ENCODE results near the gene KRT75. TPM values are rescaled to one million over a fixed set of nuclear protein-coding genes. Genes with fewer than 3 reads are reported as not detected.

KRT75 gene
- total RNA-seq, 3 donors from 2014 or later, result not detected

DNA sequence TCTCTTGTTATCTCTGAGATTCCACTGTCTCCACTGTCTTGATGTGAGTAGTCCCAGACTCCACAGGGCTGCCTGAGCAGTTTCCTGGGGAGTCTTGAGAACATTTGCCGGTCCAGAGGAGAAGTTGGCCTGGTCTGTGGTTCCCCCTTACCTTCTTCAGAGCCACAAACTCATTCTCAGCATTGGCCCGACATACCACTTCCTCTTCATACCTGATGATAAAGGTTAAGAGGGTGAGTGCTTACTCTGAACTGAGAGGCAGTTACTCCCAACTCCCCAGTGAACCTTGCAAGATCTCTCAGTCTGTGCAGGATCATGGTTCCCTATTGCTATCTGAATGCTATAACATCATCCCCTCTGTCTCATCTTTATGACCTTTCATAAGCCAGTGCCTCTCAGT is 51.3 kb downstream of the KRT75 start:
- ATAC-seq (no peak), DNase-seq (no peak)
- H3K27me3 Mint-ChIP-seq (ENCODE audit: low read depth), result peaks cover 6% of the 10 kb centered on the region
- H3K4me3 Mint-ChIP-seq, result no peak overlapping the region
- no peaks in the 10 kb centered on the region for H3K36me3 Mint-ChIP-seq (ENCODE audit: insufficient read depth)
- peaks cover 9% of the 10 kb centered on the region for H3K4me1 Mint-ChIP-seq (ENCODE audit: low read depth)
- H3K9me3 Mint-ChIP-seq, result no peaks in the 10 kb centered on the region

DNA sequence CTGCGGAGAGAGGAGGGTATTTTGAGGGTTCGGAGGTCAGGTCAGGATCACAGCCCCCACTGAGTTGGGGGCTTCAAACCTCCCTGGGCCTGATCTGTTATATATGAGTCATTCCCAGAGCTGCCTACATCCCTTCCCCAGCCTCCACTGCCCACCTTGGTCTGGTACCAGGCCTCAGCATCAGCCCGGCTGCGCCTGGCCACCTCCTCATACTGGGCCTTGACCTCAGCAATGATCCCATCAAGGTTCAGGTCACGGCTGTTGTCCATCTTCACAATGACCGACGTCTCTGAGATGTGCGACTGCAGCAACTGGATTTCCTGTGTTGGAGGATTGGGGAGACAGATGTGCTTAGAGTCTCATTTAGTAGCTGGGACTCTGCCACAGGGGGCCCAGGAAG is 53.0 kb downstream of the KRT75 start:
- Mint-ChIP-seq H3K4me3 (no peak overlapping the region), H3K9me3 (no peaks in the 10 kb centered on the region), H3K4me1 (ENCODE audit: low read depth) (peaks cover 9% of the 10 kb centered on the region), H3K36me3 (ENCODE audit: insufficient read depth) (no peaks in the 10 kb centered on the region), H3K27me3 (ENCODE audit: low read depth) (peaks cover 15% of the 10 kb centered on the region)
- DNase-seq (no peak), ATAC-seq (no peak)

DNA sequence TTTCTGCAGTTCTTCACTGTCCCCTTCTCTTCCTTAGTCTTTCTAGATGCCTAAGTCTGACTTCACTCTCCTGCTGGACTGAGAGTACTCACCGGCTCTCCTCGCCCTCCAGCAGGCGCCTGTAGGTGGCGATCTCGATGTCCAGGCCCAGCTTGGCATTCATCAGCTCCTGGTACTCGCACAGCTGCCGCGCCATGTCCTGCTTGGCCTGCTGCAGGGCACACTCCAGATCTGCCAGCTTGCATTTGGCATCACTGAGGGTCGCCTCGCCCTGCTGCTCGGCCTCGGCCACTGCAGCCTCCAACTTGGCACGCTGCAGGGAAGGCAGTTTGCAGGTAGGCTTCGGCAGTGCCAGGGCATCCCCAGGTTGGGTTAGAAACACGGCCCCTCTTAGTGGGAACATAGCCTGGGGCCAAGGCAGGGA is 53.9 kb downstream of the KRT75 start:
- Mint-ChIP-seq H3K36me3 (ENCODE audit: insufficient read depth) (no peaks in the 10 kb centered on the region), H3K27me3 (ENCODE audit: low read depth) (peaks cover 15% of the 10 kb centered on the region), H3K4me1 (ENCODE audit: low read depth) (peaks cover 9% of the 10 kb centered on the region), H3K4me3 (no peak overlapping the region), H3K9me3 (no peaks in the 10 kb centered on the region)
- ATAC-seq (no peak), DNase-seq (no peak)

DNA sequence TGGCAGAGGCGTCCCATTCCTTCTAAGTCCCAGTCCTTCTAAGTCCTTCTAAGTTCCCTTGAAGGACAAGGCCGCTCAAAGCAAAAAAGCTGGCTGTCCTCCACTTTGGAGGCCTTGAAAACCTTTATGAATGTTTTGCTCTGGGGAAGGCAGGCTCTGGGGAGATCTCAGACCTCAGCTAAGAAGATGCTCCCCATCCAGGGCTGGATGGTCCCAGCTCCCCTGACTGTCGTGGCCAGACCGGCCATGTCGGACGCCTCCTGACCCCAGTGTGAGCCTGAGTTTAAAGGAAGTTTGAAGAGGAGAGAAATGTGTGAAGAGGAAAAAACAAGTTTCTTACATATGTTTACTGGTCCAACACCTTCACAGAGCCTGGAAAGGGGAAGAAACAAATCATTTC is 54.6 kb downstream of the KRT75 start:
- H3K9me3 Mint-ChIP-seq, result no peaks in the 10 kb centered on the region
- H3K27me3 Mint-ChIP-seq (ENCODE audit: low read depth), result peaks cover 15% of the 10 kb centered on the region
- no peak for DNase-seq
- H3K4me3 Mint-ChIP-seq, result no peak overlapping the region
- peaks cover 9% of the 10 kb centered on the region for H3K4me1 Mint-ChIP-seq (ENCODE audit: low read depth)
- ATAC-seq, result no peak
- no peaks in the 10 kb centered on the region for H3K36me3 Mint-ChIP-seq (ENCODE audit: insufficient read depth)

DNA sequence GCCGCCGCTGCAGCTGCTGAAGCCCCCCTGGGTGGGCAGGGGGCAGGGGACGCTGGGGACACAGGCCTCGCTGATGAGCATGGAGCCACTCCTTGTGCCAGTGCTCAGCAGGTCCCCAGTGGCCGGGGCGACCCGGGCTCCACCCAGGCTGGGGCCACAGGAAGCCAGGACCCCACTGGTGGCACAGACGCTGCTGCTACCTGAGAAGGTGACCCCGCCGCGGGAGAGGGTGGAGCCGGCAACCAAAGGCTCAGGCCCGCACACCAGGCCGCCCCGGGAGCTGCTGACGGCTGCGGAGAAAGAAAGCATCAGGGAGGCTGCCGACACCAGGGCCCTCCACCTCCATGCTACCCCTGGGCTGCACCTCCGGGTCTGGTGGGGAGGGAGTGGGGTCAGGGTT is 56.1 kb downstream of the KRT75 start:
- Mint-ChIP-seq H3K27me3 (ENCODE audit: low read depth) (peaks cover 15% of the 10 kb centered on the region), H3K4me3 (no peak overlapping the region), H3K9me3 (no peaks in the 10 kb centered on the region), H3K4me1 (ENCODE audit: low read depth) (peaks cover 7% of the 10 kb centered on the region), H3K36me3 (ENCODE audit: insufficient read depth) (no peaks in the 10 kb centered on the region)
- ATAC-seq, result no peak
- DNase-seq, result no peak

DNA sequence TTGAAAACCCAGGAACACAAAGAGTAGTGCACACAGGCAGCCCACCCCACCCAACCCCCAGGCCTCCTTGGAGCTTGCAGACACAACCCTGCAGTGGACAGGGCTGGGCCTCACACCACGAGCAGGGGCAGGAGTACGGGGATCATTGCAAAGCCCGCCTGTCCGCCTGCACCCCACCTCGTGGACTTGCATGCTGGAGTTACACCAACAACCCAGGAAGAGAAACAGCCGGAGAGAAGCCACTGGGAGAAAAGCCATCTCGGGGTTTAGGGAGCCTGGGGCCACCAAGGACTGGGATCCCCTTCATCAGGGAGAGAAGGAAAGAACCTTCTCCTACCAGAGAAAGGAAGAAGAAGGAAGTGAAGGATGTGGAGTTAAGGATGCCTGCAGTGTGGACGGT is 56.9 kb downstream of the KRT75 start:
- no peaks in the 10 kb centered on the region for H3K36me3 Mint-ChIP-seq (ENCODE audit: insufficient read depth)
- ATAC-seq (no peak), DNase-seq (no peak)
- peaks cover 15% of the 10 kb centered on the region for H3K27me3 Mint-ChIP-seq (ENCODE audit: low read depth)
- no peaks in the 10 kb centered on the region for H3K4me1 Mint-ChIP-seq (ENCODE audit: low read depth)
- no peak overlapping the region for H3K4me3 Mint-ChIP-seq
- no peaks in the 10 kb centered on the region for H3K9me3 Mint-ChIP-seq

Other genes starting within 250 kb of the KRT75 start
- gene KRT80, start 242.4 kb downstream of the KRT75 start, total RNA-seq, result under 1 TPM in 2 of 3 donors, not detected in 1; 0.05 to 0.08 TPM
- 1 to 10 TPM; 1.2 to 2.1 (median 1.5) TPM for gene KRT7, start 201.1 kb downstream of the KRT75 start, total RNA-seq
- not detected for gene KRT86, start 159.7 kb downstream of the KRT75 start, total RNA-seq
- gene KRT81, start 142.8 kb downstream of the KRT75 start, total RNA-seq, result under 1 TPM; 0.19 to 0.25 (median 0.24) TPM
- not detected for gene KRT83, start 113.0 kb downstream of the KRT75 start, total RNA-seq
- gene KRT85, start 66.9 kb downstream of the KRT75 start, total RNA-seq, result not detected
- gene KRT84, start 48.7 kb downstream of the KRT75 start, total RNA-seq, result not detected
- not detected for gene KRT82, start 28.0 kb downstream of the KRT75 start, total RNA-seq
- not detected for gene KRT6B, start 17.8 kb upstream of the KRT75 start, total RNA-seq
- not detected for gene KRT6C, start 39.4 kb upstream of the KRT75 start, total RNA-seq
- gene KRT6A, start 58.9 kb upstream of the KRT75 start, total RNA-seq, result not detected
- not detected for gene KRT5, start 86.0 kb upstream of the KRT75 start, total RNA-seq
- gene KRT71, start 118.8 kb upstream of the KRT75 start, total RNA-seq, result not detected
- not detected for gene KRT74, start 139.5 kb upstream of the KRT75 start, total RNA-seq
- gene KRT72, start 167.1 kb upstream of the KRT75 start, total RNA-seq, result under 1 TPM; 0.11 to 0.38 (median 0.20) TPM
- under 1 TPM; 0.16 to 0.23 (median 0.22) TPM for gene KRT73, start 184.2 kb upstream of the KRT75 start, total RNA-seq
- not detected for gene KRT2, start 217.8 kb upstream of the KRT75 start, total RNA-seq
- gene KRT1, start 246.0 kb upstream of the KRT75 start, total RNA-seq, result under 1 TPM in 1 of 3 donors, not detected in 2; 0.37 TPM